CD14-positive monocyte (primary cell): Measurements from ENCODE around the gene RBFOX1. TPM values are rescaled to one million over a fixed set of nuclear protein-coding genes. Genes with fewer than 3 reads are reported as not detected.

ENCODE experiments used
- DNase-seq, 3 donors: peaks; one replicate each; pipeline ENCODE4 v3.0.0-alpha.2; 2011 to 2022
- H2AFZ ChIP-seq: 2 replicates; pipeline ENCODE4 v1.6.0; 2012; ENCODE audit warnings: mild to moderate bottlenecking, low read depth, low read length, inconsistent platforms; ENCODE audit not compliant: insufficient read depth, poor library complexity, severe bottlenecking
- H3K27ac ChIP-seq, 2 donors: 1 replicate in 1 of 2; 2 replicates in 1 of 2; pipeline ENCODE4 v1.5.1; 2012 to 2013; ENCODE audit warnings: low read length in 2 of 2, control low read depth in 1 of 2, inconsistent platforms in 1 of 2, low read depth in 1 of 2, mild to moderate bottlenecking in 1 of 2
- H3K27me3 ChIP-seq, 2 donors: one replicate each; pipeline versions ENCODE4 v1.6.0 to v1.6.1; 2011 to 2013; ENCODE audit warnings: low read length in 2 of 2; ENCODE audit not compliant: control insufficient read depth in 2 of 2, insufficient read depth in 2 of 2
- H3K36me3 ChIP-seq, 2 donors: replicated peaks in 1 of 2; 1 replicate in 1 of 2; 2 replicates in 1 of 2; pipeline versions ENCODE4 v1.5.1 to v1.6.1; 2012 to 2013; ENCODE audit warnings: low read length in 2 of 2, control low read depth in 1 of 2, inconsistent platforms in 1 of 2, mild to moderate bottlenecking in 1 of 2; ENCODE audit not compliant: insufficient read depth in 2 of 2, control insufficient read depth in 1 of 2
- H3K4me1 ChIP-seq, 2 donors: 1 replicate in 1 of 2; 2 replicates in 1 of 2; pipeline versions ENCODE4 v1.5.1 to v1.6.1; 2012 to 2013; ENCODE audit warnings: low read length in 2 of 2, control low read depth in 1 of 2, inconsistent platforms in 1 of 2, mild to moderate bottlenecking in 1 of 2, moderate library complexity in 1 of 2; ENCODE audit not compliant: insufficient read depth in 2 of 2, control insufficient read depth in 1 of 2
- H3K4me2 ChIP-seq: replicated peaks from 2 replicates; pipeline ENCODE3; 2012; ENCODE audit warnings: low read length, moderate library complexity, mild to moderate bottlenecking; ENCODE audit not compliant: poor library complexity, severe bottlenecking; ENCODE audit errors: extremely low read depth
- H3K4me3 ChIP-seq, 3 experiments: fragments of 200-600 bp in 1 of 3; sonication (generic) in 1 of 3; replicated peaks in 1 of 3; 1 replicate in 2 of 3; 2 replicates in 1 of 3; pipeline ENCODE4 v1.5.1; 2011 to 2013; ENCODE audit warnings: low read length in 3 of 3, mild to moderate bottlenecking in 3 of 3, control low read depth in 2 of 3, low read depth in 2 of 3, inconsistent platforms in 1 of 3, moderate library complexity in 1 of 3
- H3K79me2 ChIP-seq: 2 replicates; pipeline ENCODE4 v1.6.0; 2012; ENCODE audit warnings: mild to moderate bottlenecking, control low read depth, inconsistent platforms, low read length, moderate library complexity; ENCODE audit not compliant: insufficient read depth
- H3K9ac ChIP-seq: 2 replicates; pipeline ENCODE4 v1.6.0; 2017; ENCODE audit warnings: low read length, mild to moderate bottlenecking; ENCODE audit not compliant: insufficient read depth, poor library complexity, severe bottlenecking
- H3K9me3 ChIP-seq, 2 donors: replicated peaks in 1 of 2; 1 replicate in 1 of 2; 2 replicates in 1 of 2; pipeline versions ENCODE4 v1.5.1 to v1.6.1; 2012 to 2013; ENCODE audit warnings: low read length in 2 of 2, control low read depth in 1 of 2; ENCODE audit not compliant: control insufficient read depth in 1 of 2, insufficient read depth in 1 of 2
- H4K20me1 ChIP-seq: 2 replicates; pipeline ENCODE4 v1.6.0; 2012; ENCODE audit warnings: mild to moderate bottlenecking, low read length, control low read depth, moderate library complexity; ENCODE audit not compliant: insufficient read depth
- H3K27ac Mint-ChIP-seq, 7 donors: one replicate each; pipeline ENCODE4 v1.8.0; 2020; ENCODE audit warnings: mild to moderate bottlenecking in 7 of 7, mixed read lengths in 7 of 7, moderate library complexity in 6 of 7, inconsistent platforms in 2 of 7
- H3K27me3 Mint-ChIP-seq, 3 donors: one replicate each; pipeline ENCODE4 v1.8.0; 2021 to 2022; ENCODE audit warnings: low read depth in 3 of 3, mild to moderate bottlenecking in 3 of 3, mixed read lengths in 3 of 3, moderate library complexity in 3 of 3, inconsistent platforms in 1 of 3
- H3K36me3 Mint-ChIP-seq, 2 donors: one replicate each; pipeline ENCODE4 v1.8.0; 2020; ENCODE audit warnings: mixed read lengths in 2 of 2, inconsistent platforms in 1 of 2, mild to moderate bottlenecking in 1 of 2
- H3K4me1 Mint-ChIP-seq: one replicate; pipeline ENCODE4 v1.8.0; 2020; ENCODE audit warnings: mild to moderate bottlenecking, mixed read lengths
- H3K4me3 Mint-ChIP-seq, 2 donors: one replicate each; pipeline ENCODE4 v1.8.0; 2020; ENCODE audit warnings: mild to moderate bottlenecking in 2 of 2, mixed read lengths in 2 of 2, moderate library complexity in 1 of 2
- H3K9me3 Mint-ChIP-seq, 7 donors: one replicate each; pipeline ENCODE4 v1.8.0; 2020 to 2022; ENCODE audit warnings: mixed read lengths in 7 of 7, mild to moderate bottlenecking in 6 of 7, moderate library complexity in 6 of 7, inconsistent platforms in 2 of 7
- WGBS: methylation state at CpG from one replicate; pipeline ENCODE4 v1.1.5; 2013; ENCODE audit warnings: missing lambda C conversion rate; ENCODE audit not compliant: insufficient coverage; 5-methylcytosine and 5-hydroxymethylcytosine counted together
- intact Hi-C, 2 donors: fragments of 100-400 bp; cut with micrococcal nuclease; formaldehyde crosslinking; loops; one replicate each; pipeline versions ENCODE4 v1.15.0 to v1.15.1; 2023
- polyA plus RNA-seq, 3 donors: library from polyadenylated mRNA; depleted of rRNA in 1 of 3; unstranded in 2 of 3; stranded (reverse) in 1 of 3; fragments of 300-500 nt in 2 of 3; fragments of >200 nt in 1 of 3; fragmentation: Illumina TruSeq in 2 of 3; gene quantifications; 1 replicate in 2 of 3; 2 replicates in 1 of 3; pipeline ENCODE4 v1.2.3, GENCODE V29; 2012 to 2021
- small RNA-seq: library from RNA; depleted of rRNA; stranded (forward); fragments of <200 nt; gene quantifications from one replicate; pipeline ENCODE3, GENCODE V24; 2012; ENCODE audit warnings: low read depth; ENCODE audit not compliant: insufficient read length
- TF ChIP-seq, protein P1 (sequence below): fragments of 200-600 bp; IDR thresholded peaks from one replicate; pipeline ENCODE4 v1.8.0; 2022; ENCODE audit warnings: antibody characterized with exemption, mild to moderate bottlenecking

The RBFOX1 gene
- polyA plus RNA-seq, 3 donors = not detected

DNA sequence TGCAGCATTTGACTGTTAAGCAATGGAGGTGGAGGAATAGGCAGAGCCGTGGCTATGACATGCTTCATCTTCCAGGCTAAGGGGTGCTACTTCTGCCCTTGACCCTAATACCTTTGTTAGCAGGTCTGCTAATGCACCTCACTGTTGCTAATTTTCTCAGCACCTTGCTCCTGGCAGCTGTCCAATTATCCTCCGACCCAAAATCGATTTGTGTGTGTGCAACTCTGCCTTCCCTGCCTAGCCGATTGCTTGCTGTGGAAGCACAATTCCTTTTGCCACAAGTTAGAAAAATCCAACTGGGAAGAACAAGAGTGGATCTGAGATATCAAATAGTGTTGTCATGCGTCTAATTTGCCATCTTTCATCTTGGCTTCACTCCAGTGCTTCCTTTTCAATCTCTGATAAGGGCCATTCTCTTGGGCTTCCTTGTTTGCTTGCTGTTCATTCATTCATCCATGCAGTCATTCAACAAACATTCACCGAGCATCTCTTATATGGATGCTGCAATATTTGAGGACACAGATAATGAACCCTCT lies 422.8 kb downstream of the RBFOX1 start:
- H3K9ac ChIP-seq = no peak overlapping the region
- H3K27me3 ChIP-seq = no peaks in the 10 kb centered on the region
- H3K4me3 ChIP-seq = no peak overlapping the region
- Mint-ChIP-seq H3K9me3 (peaks cover 0 to 3% (median 0%) of the 10 kb centered on the region in 7 donors), H3K36me3 (no peaks in the 10 kb centered on the region), H3K27me3 (peaks cover 0 to 1% (median 0%) of the 10 kb centered on the region in 3 donors), H3K4me3 (no peak overlapping the region), H3K4me1 (no peaks in the 10 kb centered on the region), H3K27ac (no peak overlapping the region)
- no peaks in the 10 kb centered on the region for H3K79me2 ChIP-seq
- no peak overlapping the region for H3K27ac ChIP-seq
- TF ChIP-seq, protein P1, sequence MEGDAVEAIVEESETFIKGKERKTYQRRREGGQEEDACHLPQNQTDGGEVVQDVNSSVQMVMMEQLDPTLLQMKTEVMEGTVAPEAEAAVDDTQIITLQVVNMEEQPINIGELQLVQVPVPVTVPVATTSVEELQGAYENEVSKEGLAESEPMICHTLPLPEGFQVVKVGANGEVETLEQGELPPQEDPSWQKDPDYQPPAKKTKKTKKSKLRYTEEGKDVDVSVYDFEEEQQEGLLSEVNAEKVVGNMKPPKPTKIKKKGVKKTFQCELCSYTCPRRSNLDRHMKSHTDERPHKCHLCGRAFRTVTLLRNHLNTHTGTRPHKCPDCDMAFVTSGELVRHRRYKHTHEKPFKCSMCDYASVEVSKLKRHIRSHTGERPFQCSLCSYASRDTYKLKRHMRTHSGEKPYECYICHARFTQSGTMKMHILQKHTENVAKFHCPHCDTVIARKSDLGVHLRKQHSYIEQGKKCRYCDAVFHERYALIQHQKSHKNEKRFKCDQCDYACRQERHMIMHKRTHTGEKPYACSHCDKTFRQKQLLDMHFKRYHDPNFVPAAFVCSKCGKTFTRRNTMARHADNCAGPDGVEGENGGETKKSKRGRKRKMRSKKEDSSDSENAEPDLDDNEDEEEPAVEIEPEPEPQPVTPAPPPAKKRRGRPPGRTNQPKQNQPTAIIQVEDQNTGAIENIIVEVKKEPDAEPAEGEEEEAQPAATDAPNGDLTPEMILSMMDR = no peak
- H3K36me3 ChIP-seq = no peaks in the 10 kb centered on the region
- WGBS = 89% methylated on average over 4 of the region's 6 CpGs
- DNase-seq = no peak
- intact Hi-C loops = no loop called here
- no peaks in the 10 kb centered on the region for H4K20me1 ChIP-seq
- peaks cover 0 to 3% of the 10 kb centered on the region in 2 donors for H3K9me3 ChIP-seq
- H3K4me1 ChIP-seq = no peaks in the 10 kb centered on the region
- H3K4me2 ChIP-seq = no peak overlapping the region
- H2AFZ ChIP-seq = no peak overlapping the region

Small RNAs within 50 kb of the gene (small RNA-seq; reads per million reads assigned to genes)
- gene RF00537 = not detected
- not detected for gene RF00561
